PFSK-1 (cell line): Measurements from ENCODE around the gene AXIN2.

Experiments used
- FOXP2 ChIP-seq: optimal IDR thresholded peaks from 2 replicates; pipeline ENCODE3; 2011; ENCODE audit warnings: borderline replicate concordance, control low read depth, inconsistent platforms; ENCODE audit not compliant: insufficient read depth; ENCODE audit errors: extremely low read length, extremely low read depth
- POLR2AphosphoS5 ChIP-seq: IDR thresholded peaks from 2 replicates; pipeline ENCODE4 v1.6.1; 2012; ENCODE audit warnings: low read depth, mild to moderate bottlenecking, control low read depth, low read length, moderate library complexity
- REST ChIP-seq, 2 experiments: IDR thresholded peaks; 2 replicates each; pipeline versions ENCODE4 v1.6.1 to v1.8.0; 2011 to 2012; ENCODE audit warnings: low read depth in 2 of 2, low read length in 2 of 2, control low read depth in 1 of 2, inconsistent platforms in 1 of 2, mild to moderate bottlenecking in 1 of 2, moderate library complexity in 1 of 2; ENCODE audit not compliant: insufficient read depth in 1 of 2
- SIN3A ChIP-seq: IDR thresholded peaks from 2 replicates; pipeline ENCODE4 v1.6.1; 2012; ENCODE audit warnings: mild to moderate bottlenecking, low read length, moderate library complexity, borderline replicate concordance; ENCODE audit not compliant: insufficient read depth
- TAF1 ChIP-seq: IDR thresholded peaks from 2 replicates; pipeline ENCODE4 v1.6.1; 2012; ENCODE audit warnings: low read length, control low read depth, borderline replicate concordance; ENCODE audit not compliant: insufficient read depth

GRCh38 chr17:65532101-65532890, 29.2 kb downstream of the AXIN2 start:
- TF ChIP-seq SIN3A = no peak
- TF ChIP-seq POLR2AphosphoS5 = no peak
- TF ChIP-seq TAF1 = no peak
- TF ChIP-seq REST (IDR thresholded peaks at IDR 0.05; ENCODE audit: insufficient read depth in 1 of 2, low read depth in 2 of 2, low read length in 2 of 2) = no peak
- TF ChIP-seq FOXP2 = no peak
